Endothelial cell of umbilical vein (primary cell): Measurements from ENCODE around the gene ZNF555. TPM values are rescaled to one million over a fixed set of nuclear protein-coding genes. Genes with fewer than 3 reads are reported as not detected.

Source experiments
- BruUV-seq: library from RNA; stranded (reverse); fragments of 400-500 nt; replicated peaks from 2 replicates; lab custom pipeline; 2021; lab: Mats Ljungman, UMichigan
- CTCF ChIA-PET: fragments of 300-600, 350-600 bp; sonication (Branson Sonifier 250); formaldehyde crosslinking; loops from one replicate; lab custom pipeline; 2021; ENCODE audit warnings: antibody characterized with exemption, inconsistent platforms; lab: Charles Lee
- POLR2A ChIA-PET: fragments of 300-600, 350-600 bp; sonication (Branson Sonifier 250); formaldehyde crosslinking; loops from one replicate; lab custom pipeline; 2021; ENCODE audit warnings: antibody characterized with exemption, inconsistent platforms; lab: Charles Lee
- DNase-seq: peaks from one replicate; pipeline ENCODE4 v3.0.0-alpha.2; 2011; ENCODE audit warnings: low read depth, low spot score
- FAIRE-seq: peaks from 2 replicates; lab custom pipeline; 2011; peaks lifted over from hg19 to GRCh38; lab: Jason Lieb, UNC
- H2AFZ ChIP-seq: 2 replicates; pipeline ENCODE4 v1.6.0; 2012; ENCODE audit warnings: low read depth, low read length, control low read depth, inconsistent platforms
- H3K27ac ChIP-seq: 2 replicates; pipeline ENCODE4 v1.5.1; 2011; ENCODE audit warnings: low read depth, mild to moderate bottlenecking, control low read depth, low read length, moderate library complexity; ENCODE audit not compliant: insufficient read depth
- H3K27me3 ChIP-seq, 2 experiments: 2 replicates each; pipeline versions ENCODE4 v1.6.0 to v1.6.1; 2011; ENCODE audit warnings: low read length in 2 of 2, mixed read lengths in 1 of 2; ENCODE audit not compliant: control insufficient read depth in 2 of 2, insufficient read depth in 2 of 2
- H3K36me3 ChIP-seq, 2 experiments: 2 replicates in 1 of 2; 3 replicates in 1 of 2; pipeline ENCODE4 v1.5.1; 2011; ENCODE audit warnings: low read length in 2 of 2, mild to moderate bottlenecking in 1 of 2, moderate library complexity in 1 of 2; ENCODE audit not compliant: control insufficient read depth in 2 of 2, insufficient read depth in 2 of 2; ENCODE audit errors: extremely low read depth in 1 of 2
- H3K4me1 ChIP-seq: 3 replicates; pipeline ENCODE4 v1.5.1; 2011; ENCODE audit warnings: mild to moderate bottlenecking, low read length; ENCODE audit not compliant: control insufficient read depth, insufficient read depth; ENCODE audit errors: extremely low read depth
- H3K4me2 ChIP-seq: 2 replicates; pipeline ENCODE4 v1.6.1; 2011; ENCODE audit warnings: low read length, control low read depth, mixed read lengths; ENCODE audit not compliant: insufficient read depth
- H3K4me3 ChIP-seq, 3 experiments: fragments of 200-600 bp in 1 of 3; sonication (generic), shearing (Covaris generic) in 1 of 3; replicated peaks in 1 of 3; 2 replicates each; pipeline ENCODE4 v1.5.1; 2011 to 2016; ENCODE audit warnings: control low read depth in 3 of 3, low read length in 3 of 3, mild to moderate bottlenecking in 2 of 3, inconsistent platforms in 1 of 3, low read depth in 1 of 3, moderate library complexity in 1 of 3; ENCODE audit not compliant: insufficient read depth in 1 of 3
- H3K79me2 ChIP-seq: 2 replicates; pipeline ENCODE4 v1.6.0; 2012; ENCODE audit warnings: low read length, inconsistent platforms; ENCODE audit not compliant: control insufficient read depth, insufficient read depth
- H3K9ac ChIP-seq: replicated peaks from 2 replicates; pipeline ENCODE3; 2011; ENCODE audit warnings: low read length, control low read depth; ENCODE audit not compliant: insufficient read depth; ENCODE audit errors: extremely low read depth
- H3K9me1 ChIP-seq: replicated peaks from 3 replicates; pipeline ENCODE4 v1.6.0; 2011; ENCODE audit warnings: mild to moderate bottlenecking, low read length; ENCODE audit not compliant: control insufficient read depth, insufficient read depth; ENCODE audit errors: extremely low read depth
- H3K9me3 ChIP-seq: replicated peaks from 2 replicates; pipeline ENCODE4 v1.5.1; 2012; ENCODE audit warnings: low read length, inconsistent platforms; ENCODE audit not compliant: control insufficient read depth, insufficient read depth
- H4K20me1 ChIP-seq: replicated peaks from 2 replicates; pipeline ENCODE3; 2011; ENCODE audit warnings: mild to moderate bottlenecking, low read length; ENCODE audit not compliant: control insufficient read depth, insufficient read depth; ENCODE audit errors: extremely low read depth
- EZH2 ChIP-seq: IDR thresholded peaks from 2 replicates; pipeline ENCODE4 v1.6.1; 2012; ENCODE audit warnings: borderline replicate concordance, low read depth, mild to moderate bottlenecking, moderate library complexity, low read length, inconsistent platforms; ENCODE audit not compliant: severe bottlenecking
- FOS ChIP-seq: IDR thresholded peaks from 2 replicates; pipeline ENCODE4 v1.6.1; 2011; ENCODE audit warnings: mild to moderate bottlenecking, low read length, moderate library complexity, borderline replicate concordance; ENCODE audit not compliant: insufficient read depth
- GATA2 ChIP-seq: IDR thresholded peaks from 2 replicates; pipeline ENCODE4 v1.7.0; 2011; ENCODE audit warnings: low read depth, mild to moderate bottlenecking, moderate library complexity, mixed read lengths, low read length; ENCODE audit not compliant: insufficient read length, insufficient read depth
- JUN ChIP-seq: IDR thresholded peaks from 2 replicates; pipeline ENCODE4 v1.6.1; 2011; ENCODE audit warnings: borderline replicate concordance, low read depth; ENCODE audit not compliant: insufficient read length, insufficient read depth
- MAX ChIP-seq: IDR thresholded peaks from 2 replicates; pipeline ENCODE4 v1.6.1; 2011; ENCODE audit not compliant: insufficient read depth, insufficient read length
- MYC ChIP-seq: IDR thresholded peaks from one replicate; pipeline ENCODE4 v1.6.1; 2011; ENCODE audit warnings: mild to moderate bottlenecking, low read depth, low read length
- POLR2A ChIP-seq: IDR thresholded peaks from 2 replicates; pipeline ENCODE4 v1.6.1; 2012; ENCODE audit warnings: low read depth, mild to moderate bottlenecking, control low read depth, low read length
- POLR2AphosphoS5 ChIP-seq: IDR thresholded peaks from 2 replicates; pipeline ENCODE4 v1.6.1; 2012; ENCODE audit warnings: low read depth, mild to moderate bottlenecking, control low read depth, low read length, moderate library complexity; ENCODE audit not compliant: insufficient read depth
- dilution Hi-C: fragments of 300-500 bp; cut with MboI; formaldehyde crosslinking; loops from one replicate; pipeline ENCODE4 v1.15.0; 2019; ENCODE audit warnings: low sequenced_read_pairs; ENCODE audit not compliant: extremely low pct_ligation_motif_present
- intact Hi-C: fragments of 100-400 bp; cut with micrococcal nuclease; formaldehyde crosslinking; loops from one replicate; pipeline ENCODE4 v1.10.0; 2022
- polyA plus RNA-seq, 4 experiments: library from polyadenylated mRNA; depleted of rRNA in 3 of 4; stranded (reverse) in 3 of 4; unstranded in 1 of 4; fragments of >200 nt; gene quantifications; 2 replicates each; pipeline versions ENCODE4 v1.2.1 to v1.2.3, GENCODE V29; 2011 to 2012; ENCODE audit warnings: missing spikeins in 1 of 4
- total RNA-seq: library from RNA; stranded (reverse); gene quantifications from 2 replicates; pipeline ENCODE4 v1.2.3, GENCODE V29; 2021
- TF ChIP-seq, protein P1 (sequence below), 2 donors: IDR thresholded peaks; 1 replicate in 1 of 2; 2 replicates in 1 of 2; pipeline ENCODE4 v1.5.1; 2011; ENCODE audit warnings: low read length in 2 of 2, mild to moderate bottlenecking in 2 of 2, moderate library complexity in 2 of 2, control low read depth in 1 of 2, inconsistent platforms in 1 of 2, low read depth in 1 of 2; ENCODE audit not compliant: insufficient read depth in 1 of 2; ENCODE audit errors: extremely low read depth in 1 of 2

Gene ZNF555
- total and polyA plus RNA-seq, 2 donors (not counting 3 experiments of a cell fraction or from before 2014, with no cell fraction given), result 1.6 to 5.4 TPM

DNA sequence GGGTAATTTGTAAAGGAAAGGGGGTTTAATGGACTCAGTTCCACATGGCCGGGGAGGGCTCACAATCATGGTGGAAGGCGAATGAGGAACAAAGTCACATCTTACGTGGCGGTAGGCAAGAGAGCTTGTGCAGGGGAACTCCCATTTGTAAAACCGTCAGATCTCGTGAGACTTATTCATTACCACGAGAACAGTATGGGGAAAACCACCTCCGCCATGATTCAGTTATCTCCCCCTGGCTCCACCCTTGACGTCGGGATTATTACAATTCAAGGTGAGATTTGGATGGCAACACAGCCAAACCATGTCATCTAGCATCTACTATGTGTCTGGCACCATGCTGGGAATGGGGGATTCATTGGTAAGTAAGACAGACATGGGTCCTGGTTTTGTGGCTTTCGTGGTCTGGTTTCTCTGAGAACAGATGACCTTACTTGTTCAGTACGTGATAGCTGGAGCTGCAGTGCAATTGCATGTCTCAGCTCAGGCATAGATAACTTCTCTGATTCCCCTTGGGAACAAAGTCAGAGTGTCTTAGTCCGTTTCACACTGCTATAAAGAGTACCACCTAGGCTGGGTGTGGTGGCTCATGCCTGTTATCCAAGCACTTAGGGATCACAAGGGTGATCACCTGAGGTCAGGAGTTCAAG lies 13.3 kb upstream of the ZNF555 start:
- Histone ChIP-seq H3K4me3 (no peak overlapping the region), H3K4me2 (no peak overlapping the region), H3K27me3 (no peaks in the 10 kb centered on the region), H3K36me3 (peaks cover 0 to 3% of the 10 kb centered on the region in 2 experiments), H2AFZ (no peak overlapping the region), H3K79me2 (no peaks in the 10 kb centered on the region), H3K9me3 (no peaks in the 10 kb centered on the region), H3K27ac (no peak overlapping the region), H3K9me1 (no peaks in the 10 kb centered on the region), H3K4me1 (no peaks in the 10 kb centered on the region), H3K9ac (no peak overlapping the region), H4K20me1 (no peaks in the 10 kb centered on the region)
- BruUV-seq, result no TSS peak
- FAIRE-seq, result no peak
- intact Hi-C loops (no loop called here), dilution Hi-C loops (no loop called here)
- TF ChIP-seq FOS, result no peak
- CTCF ChIA-PET, result no interaction called here
- POLR2A ChIA-PET, result no interaction called here
- DNase-seq, result no peak

GRCh38 chr19:2834294-2834871 lies 6.9 kb upstream of the ZNF555 start:
- no peak for TF ChIP-seq FOS
- TF ChIP-seq, protein P1, sequence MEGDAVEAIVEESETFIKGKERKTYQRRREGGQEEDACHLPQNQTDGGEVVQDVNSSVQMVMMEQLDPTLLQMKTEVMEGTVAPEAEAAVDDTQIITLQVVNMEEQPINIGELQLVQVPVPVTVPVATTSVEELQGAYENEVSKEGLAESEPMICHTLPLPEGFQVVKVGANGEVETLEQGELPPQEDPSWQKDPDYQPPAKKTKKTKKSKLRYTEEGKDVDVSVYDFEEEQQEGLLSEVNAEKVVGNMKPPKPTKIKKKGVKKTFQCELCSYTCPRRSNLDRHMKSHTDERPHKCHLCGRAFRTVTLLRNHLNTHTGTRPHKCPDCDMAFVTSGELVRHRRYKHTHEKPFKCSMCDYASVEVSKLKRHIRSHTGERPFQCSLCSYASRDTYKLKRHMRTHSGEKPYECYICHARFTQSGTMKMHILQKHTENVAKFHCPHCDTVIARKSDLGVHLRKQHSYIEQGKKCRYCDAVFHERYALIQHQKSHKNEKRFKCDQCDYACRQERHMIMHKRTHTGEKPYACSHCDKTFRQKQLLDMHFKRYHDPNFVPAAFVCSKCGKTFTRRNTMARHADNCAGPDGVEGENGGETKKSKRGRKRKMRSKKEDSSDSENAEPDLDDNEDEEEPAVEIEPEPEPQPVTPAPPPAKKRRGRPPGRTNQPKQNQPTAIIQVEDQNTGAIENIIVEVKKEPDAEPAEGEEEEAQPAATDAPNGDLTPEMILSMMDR (IDR thresholded peaks at IDR 0.05; ENCODE audit: extremely low read depth in 1 of 2, insufficient read depth in 1 of 2, low read depth in 1 of 2, low read length in 2 of 2), result no peak
- no peak for TF ChIP-seq POLR2A
- no peak for TF ChIP-seq JUN
- TF ChIP-seq MAX, result no peak
- TF ChIP-seq GATA2, result no peak
- no peak for TF ChIP-seq EZH2
- TF ChIP-seq POLR2AphosphoS5, result no peak
- TF ChIP-seq MYC, result no peak
- no peaks in the 10 kb centered on the region for H3K9me1 ChIP-seq
- H3K9ac ChIP-seq, result no peak overlapping the region
- no peaks in the 10 kb centered on the region for H4K20me1 ChIP-seq
- H3K9me3 ChIP-seq, result peaks cover 10% of the 10 kb centered on the region
- dilution Hi-C loops (no loop called here), intact Hi-C loops (no loop called here)
- H3K4me3 ChIP-seq, result no peak overlapping the region
- no peaks in the 10 kb centered on the region for H3K79me2 ChIP-seq
- no peak overlapping the region for H3K4me2 ChIP-seq
- CTCF ChIA-PET, result no interaction called here
- no peaks in the 10 kb centered on the region for H3K4me1 ChIP-seq
- BruUV-seq, result no TSS peak
- H2AFZ ChIP-seq, result no peak overlapping the region
- DNase-seq, result no peak
- no peak overlapping the region for H3K27ac ChIP-seq
- FAIRE-seq, result no peak
- POLR2A ChIA-PET, result no interaction called here
- H3K36me3 ChIP-seq, result no peaks in the 10 kb centered on the region
- H3K27me3 ChIP-seq, result no peaks in the 10 kb centered on the region
